HG02870 (cell line): ENCODE data around the gene CDC45.

Experiments used
- ATAC-seq: cut with Tn5 transposase; IDR thresholded peaks from one replicate; pipeline ENCODE4 v1.9.1; 2021; ENCODE audit warnings: mild to moderate bottlenecking, moderate library complexity; ENCODE audit not compliant: unreplicated experiment

Gene CDC45

DNA sequence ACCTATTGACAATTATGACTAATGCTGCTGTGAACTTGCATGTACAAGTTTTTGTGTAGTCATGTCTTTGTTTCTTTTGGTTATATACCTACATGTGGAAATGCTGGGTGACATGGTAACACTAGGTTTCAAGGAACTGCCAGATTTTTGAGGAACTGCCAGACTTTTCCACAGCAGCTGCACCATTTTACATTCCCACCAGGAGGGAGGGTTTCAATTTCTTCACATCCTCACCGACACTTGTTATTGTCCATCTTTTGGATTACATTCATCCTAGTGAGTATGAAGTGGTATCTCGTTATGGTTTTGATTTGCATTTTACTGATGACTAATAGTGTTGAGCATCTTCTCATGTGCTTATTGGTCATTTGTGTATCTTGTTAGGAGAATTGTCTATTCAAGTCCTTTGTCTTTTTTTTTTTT is 31.2 kb downstream of the CDC45 start:
- no peak for ATAC-seq

DNA sequence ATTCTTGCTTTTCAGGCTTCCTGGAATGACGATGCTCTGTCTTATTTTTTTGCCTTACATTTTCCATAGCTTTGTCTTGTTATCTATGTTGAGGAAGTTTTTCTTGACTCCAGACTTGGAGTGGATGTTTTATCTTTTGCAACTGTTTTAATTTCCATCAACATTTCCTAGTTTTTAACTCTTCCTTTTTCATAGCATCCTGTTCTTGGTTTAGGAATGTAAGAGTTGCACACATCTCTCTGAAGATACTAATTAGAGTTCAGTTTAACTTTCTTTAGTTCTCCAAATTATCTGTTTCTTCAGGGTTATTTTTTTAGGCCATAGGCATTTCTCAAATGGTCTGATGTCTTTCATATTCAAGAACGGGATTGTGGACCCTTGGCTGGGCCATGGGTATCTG is 34.1 kb downstream of the CDC45 start:
- no peak for ATAC-seq

DNA sequence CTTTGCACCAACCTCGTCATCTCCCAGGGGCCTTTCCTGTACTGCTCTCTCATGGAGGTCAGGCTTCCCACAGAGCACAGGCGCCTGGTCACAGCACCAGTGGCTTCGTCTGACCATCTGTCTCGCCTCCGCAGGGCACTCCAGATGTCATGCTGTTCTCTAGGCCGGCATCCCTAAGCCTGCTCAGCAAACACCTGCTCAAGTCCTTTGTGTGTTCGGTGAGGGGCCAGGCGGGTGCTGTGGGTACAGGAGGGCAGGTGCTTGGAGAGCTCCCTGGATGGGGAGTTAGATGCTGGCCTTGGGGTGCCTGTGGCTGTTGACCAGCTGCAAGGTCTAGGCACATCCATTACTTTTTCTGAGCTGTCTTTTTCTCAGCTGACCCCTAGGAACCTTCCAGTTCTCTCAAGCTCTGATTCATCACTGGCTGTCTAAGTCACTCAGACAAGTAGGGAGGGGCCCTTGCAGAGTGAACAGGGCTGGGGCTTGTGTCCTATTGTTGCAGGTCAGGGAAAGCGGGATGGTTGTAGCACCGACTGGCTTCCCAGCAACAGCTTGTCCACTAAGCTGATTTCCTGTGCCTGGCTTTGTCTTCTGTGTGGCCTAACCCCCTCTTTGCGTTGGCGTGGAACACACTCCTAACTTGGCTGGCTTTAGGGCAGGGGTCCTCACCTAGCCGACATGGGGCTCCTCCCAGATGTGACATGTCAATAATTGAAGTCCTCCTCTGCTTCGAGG is 35.3 kb downstream of the CDC45 start:
- no peak for ATAC-seq

DNA sequence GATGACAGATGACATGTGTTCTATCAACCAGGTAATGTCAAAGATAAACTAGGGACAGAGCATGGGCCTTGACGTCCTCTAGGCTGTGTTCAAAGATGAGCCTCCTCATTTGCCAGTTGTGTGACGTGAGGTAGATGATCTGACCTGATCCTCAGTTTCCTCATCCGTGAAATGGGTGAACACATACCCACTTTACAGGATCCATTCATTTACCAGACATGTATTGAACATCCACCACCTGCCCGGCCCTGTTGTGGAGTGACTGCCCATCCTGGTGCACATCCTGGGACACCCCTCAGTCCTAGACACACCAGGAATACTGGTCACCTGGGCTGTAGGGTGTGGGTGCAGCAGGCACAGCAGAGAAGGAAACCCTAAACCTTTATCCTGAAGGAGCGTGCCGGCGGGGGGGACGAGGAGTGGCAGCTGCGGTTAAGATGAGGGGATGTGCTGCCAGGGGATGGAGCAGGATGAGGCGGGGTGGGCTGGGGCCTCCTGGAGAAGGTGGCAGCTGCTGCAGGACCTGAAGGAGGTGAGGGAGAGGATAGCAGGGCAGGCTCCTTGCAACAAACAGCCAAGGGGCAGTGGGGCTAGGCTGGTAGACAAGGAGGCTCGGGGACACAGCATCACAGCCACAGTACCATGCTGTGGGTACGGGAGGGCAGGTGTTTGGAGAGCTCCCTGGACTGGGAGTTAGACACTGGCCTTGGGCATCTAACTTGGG is 36.1 kb downstream of the CDC45 start:
- no peak for ATAC-seq

DNA sequence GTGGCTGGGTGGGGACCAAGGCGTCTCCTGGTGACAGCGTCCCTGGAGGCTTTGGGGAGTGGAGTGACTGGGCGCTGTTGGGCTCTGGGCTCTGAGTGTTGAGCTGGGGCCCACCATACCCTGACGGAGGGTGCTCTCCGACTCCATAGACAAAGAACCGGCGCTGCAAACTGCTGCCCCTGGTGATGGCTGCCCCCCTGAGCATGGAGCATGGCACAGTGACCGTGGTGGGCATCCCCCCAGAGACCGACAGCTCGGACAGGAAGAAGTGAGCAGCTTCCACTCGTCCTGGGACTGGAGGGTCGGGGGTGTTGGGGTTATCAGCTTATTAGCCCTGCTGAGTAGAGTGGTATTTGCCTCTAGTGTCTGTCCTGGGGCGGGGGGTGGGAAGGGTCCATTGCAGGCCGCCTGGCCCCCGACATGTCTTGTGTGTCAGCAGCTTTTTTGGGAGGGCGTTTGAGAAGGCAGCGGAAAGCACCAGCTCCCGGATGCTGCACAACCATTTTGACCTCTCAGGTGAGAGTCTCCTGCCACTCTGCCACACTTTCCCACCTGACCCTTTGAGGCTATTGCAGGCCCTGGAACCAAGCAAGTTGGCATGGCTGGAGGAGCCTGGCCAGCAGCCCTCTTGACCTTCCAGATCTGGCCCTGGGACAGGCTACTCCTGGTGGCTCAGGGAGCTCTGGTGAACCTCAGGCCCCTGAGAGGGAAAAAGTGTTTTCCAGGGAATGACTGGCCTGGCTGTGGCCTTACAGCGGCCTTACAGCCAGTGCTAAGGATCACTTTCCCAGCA is 36.9 kb downstream of the CDC45 start:
- ATAC-seq = no peak

DNA sequence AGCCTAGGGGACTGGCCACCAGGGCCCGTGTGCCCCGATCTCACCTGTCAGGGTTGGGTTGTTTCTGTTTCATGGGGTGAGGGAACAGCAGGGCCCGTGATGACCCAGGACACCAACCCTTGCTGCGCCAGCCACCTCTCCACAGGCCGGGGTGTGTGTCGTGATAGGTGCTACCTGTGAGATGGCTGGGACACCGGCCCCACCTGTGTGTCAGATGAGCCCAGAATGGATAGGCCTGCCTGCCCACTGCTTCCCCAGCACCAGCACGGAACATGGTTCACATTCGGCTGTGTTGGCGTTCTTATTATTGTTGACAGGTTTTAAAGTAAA is 37.4 kb downstream of the CDC45 start:
- ATAC-seq = no peak

DNA sequence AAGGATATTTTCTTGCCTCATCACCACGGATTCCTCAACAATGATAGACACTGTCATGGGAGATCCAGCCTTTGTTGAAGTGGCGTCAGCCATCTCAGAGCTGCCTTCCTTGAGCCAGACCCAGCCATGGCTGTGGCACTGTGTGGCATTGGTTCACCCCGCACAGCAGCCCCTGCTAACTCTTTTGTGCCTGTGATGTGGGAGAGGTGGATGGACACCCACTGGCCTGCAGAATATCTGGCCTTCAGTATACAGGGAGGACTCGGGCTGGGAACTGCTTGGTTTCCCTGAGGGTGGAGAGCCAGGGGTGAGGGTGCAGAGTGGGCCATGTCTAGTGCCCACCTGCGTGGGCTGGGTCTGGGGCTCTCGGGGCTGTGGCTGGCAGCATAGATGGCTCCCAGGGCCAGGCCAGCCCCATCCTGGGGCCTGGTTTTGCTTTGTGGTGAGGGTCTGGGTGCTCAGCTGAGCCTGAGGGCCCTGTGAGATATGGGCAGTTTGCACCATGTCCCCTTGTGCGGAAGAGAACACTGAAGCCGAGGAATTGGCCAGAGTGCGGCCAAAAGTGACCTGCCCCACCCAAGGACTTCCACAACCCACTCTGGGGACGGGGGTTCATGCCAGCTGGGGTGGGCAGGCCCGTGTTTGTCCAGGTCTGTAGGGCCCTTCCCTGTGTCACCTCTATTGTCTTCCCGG is 38.3 kb downstream of the CDC45 start:
- ATAC-seq = no peak

DNA sequence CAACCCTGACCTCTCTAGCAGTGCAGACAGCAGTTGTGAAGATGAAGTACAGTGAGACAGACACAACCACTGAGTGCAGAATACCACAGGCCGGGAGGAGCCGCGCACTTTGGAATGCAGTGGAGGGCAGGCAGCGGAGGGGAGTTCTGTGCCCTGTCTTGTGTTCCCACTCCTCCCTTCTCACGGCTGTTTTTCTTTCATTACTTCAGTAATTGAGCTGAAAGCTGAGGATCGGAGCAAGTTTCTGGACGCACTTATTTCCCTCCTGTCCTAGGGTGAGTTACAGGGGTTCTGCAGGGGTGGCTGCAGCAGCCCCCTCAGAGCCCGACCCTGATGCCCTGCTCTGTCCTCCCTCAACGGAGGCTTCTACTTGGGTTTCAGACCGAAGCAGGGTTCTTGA is 38.9 kb downstream of the CDC45 start:
- no peak for ATAC-seq

DNA sequence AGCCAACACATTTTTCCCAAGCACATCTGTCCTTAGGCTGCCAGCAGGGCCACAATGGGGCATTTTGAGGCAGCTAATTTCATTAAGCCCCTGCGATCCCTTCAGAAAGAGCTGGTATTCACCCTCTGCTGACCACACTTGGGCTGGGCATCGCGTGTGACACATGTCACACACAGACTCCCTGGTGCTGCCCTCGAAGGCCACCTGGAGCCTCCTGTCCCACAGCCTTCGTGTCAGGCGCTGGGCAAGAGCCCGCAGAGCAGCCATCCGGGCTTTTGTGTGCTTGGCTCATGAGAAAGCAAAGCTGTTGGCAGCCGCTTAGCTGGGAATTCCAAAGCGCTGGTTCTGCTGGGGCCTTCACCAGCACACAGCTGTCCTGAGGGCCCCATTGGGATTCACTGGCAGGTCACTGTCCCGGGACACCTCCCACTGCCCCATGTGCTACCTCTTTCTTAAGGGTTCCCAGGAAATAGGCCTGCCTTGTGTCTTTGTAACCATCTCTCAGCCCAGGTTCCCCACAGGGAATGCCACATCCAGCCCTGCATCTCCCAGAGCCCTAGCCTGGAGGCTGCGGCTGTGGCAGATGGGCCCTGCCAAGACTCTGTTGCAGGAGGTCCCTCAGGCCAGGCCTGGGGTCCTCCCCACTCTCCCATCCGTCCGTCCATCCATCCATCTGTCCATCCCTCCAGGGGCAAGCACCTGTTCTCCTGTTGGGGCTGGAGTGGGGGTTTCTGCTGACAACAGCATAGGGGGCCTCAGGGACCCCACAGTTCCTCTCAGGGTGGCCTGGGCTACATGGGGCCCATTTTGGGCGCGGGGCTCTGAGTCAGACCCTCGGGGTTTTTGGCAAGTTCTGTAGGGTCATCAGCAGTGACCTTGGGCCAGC is 39.6 kb downstream of the CDC45 start:
- no peak for ATAC-seq

DNA sequence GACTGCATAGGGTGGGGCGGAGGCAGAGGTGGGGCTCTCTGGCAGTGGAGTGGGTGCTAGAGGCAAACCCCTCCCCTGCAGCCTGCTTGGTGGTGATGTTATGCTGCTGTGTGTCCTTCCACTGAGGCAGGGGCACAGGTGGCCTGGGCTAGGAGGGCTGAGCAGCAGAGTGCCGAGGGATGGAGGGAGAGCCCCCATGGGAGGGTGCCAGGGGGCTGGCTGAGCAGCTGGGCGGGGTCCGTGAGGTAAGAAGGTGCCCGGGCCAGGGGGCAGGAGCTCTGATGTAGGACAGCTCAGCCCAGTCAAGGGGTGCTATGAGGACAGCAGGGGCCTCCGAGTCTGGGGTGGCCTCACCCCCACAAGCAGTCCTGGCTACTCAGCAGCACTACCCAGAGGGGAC is 40.3 kb downstream of the CDC45 start:
- no peak for ATAC-seq

DNA sequence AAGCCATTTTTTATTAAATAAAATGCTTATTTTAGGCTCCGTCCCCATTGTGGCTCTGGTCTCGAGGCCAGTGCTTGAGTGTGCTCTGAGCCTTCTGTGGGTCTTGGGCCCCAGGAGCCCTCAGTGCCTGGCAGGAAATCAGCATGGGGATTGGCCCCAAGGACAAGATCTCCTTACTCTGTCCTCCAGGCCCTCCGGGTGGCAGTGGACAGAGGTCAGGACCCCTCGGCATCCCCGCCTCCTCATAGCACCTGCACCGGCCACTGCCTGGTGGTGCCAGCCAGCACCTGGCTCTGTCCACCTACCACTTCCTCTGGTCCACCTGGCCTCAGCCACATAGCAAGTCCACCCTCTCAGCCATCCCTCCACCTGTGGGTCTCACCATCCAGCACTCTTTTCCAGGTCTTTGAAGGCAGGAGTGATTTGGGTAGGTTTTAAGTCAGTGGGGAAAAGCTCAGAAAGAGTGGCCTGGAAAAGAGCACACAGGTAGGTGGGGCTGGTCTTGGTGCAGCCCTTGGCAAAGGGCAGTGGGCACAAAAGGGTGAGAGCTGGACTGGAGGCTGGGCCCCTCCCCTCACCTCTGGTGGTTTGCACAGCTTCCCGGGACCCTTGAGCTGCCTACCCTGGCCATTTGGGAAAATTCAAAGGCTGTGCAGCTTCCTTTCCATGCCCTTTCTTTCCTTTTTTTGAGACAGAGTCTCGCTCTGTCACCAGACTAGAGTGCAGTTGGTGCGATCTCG is 41.0 kb downstream of the CDC45 start:
- no peak for ATAC-seq

DNA sequence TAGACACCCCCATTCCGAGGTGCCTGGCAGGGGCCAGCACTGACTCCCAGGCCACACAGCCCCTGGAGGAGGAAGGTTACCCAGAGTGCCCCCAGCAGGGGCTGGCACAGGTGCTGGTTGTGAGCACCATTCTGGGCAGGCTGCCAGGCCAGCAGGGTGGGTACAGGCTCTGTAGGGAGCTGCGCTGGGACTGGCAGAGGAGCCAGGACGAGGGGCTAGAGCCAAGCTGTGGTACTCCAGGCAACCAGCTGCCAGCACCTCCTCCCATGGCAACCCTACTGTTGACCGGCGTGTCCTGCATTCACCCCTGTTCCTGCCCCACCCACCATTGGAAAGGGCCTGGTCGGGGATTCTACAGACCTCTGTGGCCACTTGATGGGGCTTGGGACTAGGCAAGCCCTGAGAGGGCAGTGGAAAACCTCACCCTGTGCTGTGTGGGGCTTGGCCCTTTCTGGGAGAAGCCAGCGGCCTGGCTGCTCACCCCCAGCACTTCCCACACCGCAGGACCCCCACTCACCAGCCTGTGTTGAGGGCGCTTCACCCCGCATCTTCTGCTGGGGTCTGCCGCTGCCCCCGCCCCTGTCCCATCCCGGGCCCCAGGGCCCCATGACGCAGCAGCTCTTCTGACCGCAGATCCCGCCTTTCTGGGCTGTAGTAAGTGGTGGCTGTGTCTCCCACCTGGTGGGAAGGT is 42.6 kb downstream of the CDC45 start:
- ATAC-seq = no peak

DNA sequence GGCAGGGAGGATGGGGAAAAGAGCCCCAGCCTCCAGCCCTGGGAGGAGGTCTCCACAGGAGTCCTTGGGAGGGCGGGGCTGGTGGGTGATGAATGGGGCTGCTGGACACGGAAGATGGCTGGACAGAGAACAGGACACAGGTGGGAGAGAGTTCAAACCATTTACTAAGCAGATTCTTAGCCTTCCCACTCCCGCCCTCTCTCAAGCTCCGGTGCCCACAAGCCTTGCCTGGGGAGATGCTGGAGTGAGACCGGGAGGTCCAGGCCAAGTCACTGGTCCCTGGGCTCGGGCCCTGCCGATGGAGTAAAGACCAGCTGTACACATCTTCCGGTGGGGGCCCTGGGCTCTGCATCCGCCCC is 43.1 kb downstream of the CDC45 start:
- no peak for ATAC-seq

DNA sequence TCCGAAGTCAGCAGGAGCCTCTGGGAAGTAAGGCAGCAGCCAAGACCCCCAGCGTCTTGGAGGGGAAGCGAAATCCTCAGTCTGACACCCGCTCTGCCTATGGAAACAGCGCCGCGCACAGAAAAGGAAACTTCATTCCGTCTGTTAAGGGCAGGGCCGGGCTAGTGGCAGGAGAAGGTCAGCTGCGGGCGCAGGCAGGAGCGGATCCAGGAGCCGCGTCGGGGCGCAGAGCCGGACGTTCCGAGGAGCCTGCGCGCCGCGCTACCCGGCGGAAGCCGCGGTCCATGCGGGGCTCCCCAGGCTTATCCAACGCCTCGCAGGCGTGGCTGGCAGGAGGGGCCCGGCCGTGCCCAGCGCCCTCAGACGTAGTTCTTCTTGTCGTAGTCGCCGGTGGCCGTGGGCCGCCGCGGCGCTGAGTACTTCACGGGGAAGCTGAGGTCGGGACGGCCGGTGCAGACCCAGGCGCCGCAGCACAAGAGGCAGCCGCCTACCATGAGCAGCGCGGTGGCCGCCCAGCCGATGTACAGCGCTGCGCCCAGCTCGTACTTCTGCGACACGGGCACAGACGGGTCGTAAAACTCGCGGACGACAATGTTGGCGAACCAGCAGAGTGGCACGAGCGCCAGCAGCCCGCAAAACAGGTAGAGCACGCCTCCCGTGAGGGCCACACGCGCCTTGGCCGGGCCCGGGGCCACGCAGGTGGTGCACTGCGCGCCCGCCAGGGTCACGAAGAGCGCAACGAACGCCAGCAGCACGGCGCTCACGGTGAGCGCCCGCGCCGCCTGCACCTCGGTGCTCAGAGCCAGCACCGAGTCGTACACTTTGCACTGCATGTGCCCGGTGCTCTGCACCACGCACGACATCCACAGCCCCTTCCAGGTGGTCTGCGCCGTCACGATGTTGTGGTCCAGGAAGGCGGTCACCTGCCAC is 43.8 kb downstream of the CDC45 start:
- no peak for ATAC-seq

DNA sequence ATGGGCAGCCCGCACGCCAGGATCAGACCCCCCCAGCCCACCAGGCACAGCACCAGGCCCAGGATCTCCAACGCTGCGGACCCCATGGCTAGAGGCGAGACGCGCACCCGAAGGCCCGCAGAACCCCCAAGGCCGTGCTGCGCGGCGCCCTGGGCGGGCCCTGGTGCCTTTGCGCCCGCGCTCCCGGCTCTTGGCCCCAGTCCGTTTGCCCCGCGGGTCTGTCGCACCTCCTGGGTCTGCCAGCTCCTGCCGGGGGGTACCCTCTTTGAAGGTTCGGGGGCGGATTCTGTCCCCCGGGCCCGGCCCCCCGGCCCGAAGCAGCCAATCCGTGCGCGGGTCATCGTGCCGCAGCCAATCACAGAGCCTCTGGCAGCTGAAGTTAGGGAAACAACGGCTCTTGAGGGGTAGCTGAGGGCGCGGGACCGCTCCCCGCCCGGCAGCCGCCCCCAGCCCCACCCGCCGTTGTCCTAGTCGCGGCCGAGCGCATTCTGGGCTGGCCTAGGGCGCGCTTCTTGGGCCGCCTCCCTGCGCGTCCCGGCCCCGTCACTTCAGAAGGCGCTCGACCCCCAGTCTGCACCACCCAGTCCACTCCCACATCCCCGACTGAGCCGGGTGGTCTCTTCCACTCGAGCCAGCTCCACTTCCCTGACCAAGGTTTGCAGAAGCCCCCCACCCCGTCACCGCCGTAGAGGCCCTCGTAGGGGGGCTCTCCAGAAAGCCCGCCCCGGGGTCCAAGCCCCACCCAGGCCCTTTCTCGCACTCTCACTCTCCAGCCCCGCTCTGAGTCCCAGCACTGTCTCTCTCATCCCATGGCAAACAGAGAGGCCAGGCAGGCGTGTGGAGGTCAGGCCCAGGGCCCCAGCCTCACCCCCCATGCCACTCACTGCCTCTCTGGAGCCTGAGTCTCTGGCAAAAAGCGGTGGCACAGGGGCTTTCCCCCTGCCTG is 44.7 kb downstream of the CDC45 start, which contains the start of gene CLDN5:
Gene CLDN5 (minus strand): TSS at position 241 of the 946 bp plus-strand sequence. CDS start 155 bp downstream, at position 86.
- ATAC-seq = no peak

DNA sequence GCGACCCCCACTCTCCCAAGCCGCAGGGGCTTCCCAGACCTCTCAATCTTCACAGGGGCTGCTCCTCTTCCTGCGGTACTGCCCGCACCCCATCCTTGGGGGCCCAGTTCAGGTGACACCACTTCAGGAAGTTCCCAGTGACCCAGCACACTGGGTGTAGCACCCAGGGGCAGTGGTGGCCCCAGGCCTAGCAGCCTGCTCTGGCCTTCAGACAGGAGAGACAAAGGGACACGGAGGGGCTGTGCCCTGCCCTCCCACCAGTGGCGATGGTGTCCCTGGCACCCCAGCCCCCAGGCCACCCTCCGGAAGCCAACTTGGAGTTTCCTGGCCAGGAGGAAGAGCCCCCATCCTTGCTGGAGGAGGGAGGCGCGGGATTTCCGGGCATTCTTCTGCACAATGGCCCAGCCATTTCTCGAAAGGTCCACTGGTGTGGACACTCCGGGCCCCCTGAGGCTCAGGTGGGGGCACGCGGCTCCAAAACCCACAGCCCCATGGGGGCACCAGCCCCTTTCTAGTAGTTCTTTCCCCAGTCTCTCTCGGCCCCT is 45.5 kb downstream of the CDC45 start:
- no peak for ATAC-seq

DNA sequence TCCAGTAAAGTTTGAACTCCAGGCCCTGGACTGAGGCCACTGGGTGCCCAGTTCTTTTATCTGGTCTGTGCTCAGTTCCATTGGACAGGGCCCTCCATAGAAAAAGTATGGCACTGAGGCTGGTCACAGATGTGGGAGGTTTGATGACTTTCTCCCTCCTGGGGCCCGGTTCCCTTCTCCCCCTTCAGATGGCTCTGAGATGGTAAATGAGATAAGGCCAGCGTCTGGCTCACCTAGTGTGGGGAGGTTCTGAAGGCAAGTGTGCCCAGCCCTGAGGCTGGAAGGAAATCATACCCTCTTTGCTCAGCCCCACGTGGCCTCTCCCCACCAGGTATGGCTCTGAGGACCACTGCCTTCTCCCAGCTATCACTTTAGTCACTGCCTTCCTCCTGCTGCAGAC is 45.9 kb downstream of the CDC45 start:
- no peak for ATAC-seq
